ENCODE data around the gene UNC93A.
"Not testable (repeated sequence)": the region's sequence is repeated elsewhere in the genome, so short reads cannot be mapped to it uniquely, and the experiment has no call there.

UNC93A gene

GRCh38 chr6:167290786-167291622, at the start of gene UNC93A:
Gene UNC93A, plus strand, starts transcription at chr6:167291315. Its CDS starts 175 bp downstream, at chr6:167291490.
- DNase-seq (ENCODE audit: low spot score), result no peak

- not testable (repeated sequence) for DNase-seq (ENCODE audit: low spot score)
Measured at GRCh38 chr6:167241321-167242134, 49.6 kb upstream of the UNC93A start.

GRCh38 chr6:167242135-167242506, 49.0 kb upstream of the UNC93A start:
- not testable (repeated sequence) for DNase-seq (ENCODE audit: low spot score)

- DNase-seq (ENCODE audit: low spot score), result not testable (repeated sequence)
Measured at GRCh38 chr6:167242511-167243051, 48.5 kb upstream of the UNC93A start.

- no peak for DNase-seq (ENCODE audit: low spot score)
Measured at GRCh38 chr6:167244064-167244960, 46.8 kb upstream of the UNC93A start.

- no peak for DNase-seq (ENCODE audit: low spot score)
Measured at GRCh38 chr6:167244991-167245390, 46.1 kb upstream of the UNC93A start.

- DNase-seq (ENCODE audit: low spot score), result no peak
Measured at GRCh38 chr6:167245591-167245990, 45.5 kb upstream of the UNC93A start.

- DNase-seq (ENCODE audit: low spot score), result no peak
Measured at GRCh38 chr6:167247814-167248595, 43.1 kb upstream of the UNC93A start.

GRCh38 chr6:167248878-167249455, 42.1 kb upstream of the UNC93A start:
- not testable (repeated sequence) for DNase-seq (ENCODE audit: low spot score)

- no peak for DNase-seq (ENCODE audit: low spot score)
Measured at GRCh38 chr6:167252271-167252670, 38.8 kb upstream of the UNC93A start.

- DNase-seq (ENCODE audit: low spot score), result no peak
Measured at GRCh38 chr6:167255918-167256553, 35.1 kb upstream of the UNC93A start.

GRCh38 chr6:167258646-167259045, 32.5 kb upstream of the UNC93A start:
- DNase-seq (ENCODE audit: low spot score), result no peak

- DNase-seq (ENCODE audit: low spot score), result not testable (repeated sequence)
Measured at GRCh38 chr6:167266057-167266829, 24.9 kb upstream of the UNC93A start.

- DNase-seq (ENCODE audit: low spot score), result no peak
Measured at GRCh38 chr6:167266830-167267555, 24.1 kb upstream of the UNC93A start.

- not testable (repeated sequence) for DNase-seq (ENCODE audit: low spot score)
Measured at GRCh38 chr6:167267556-167267898, 23.6 kb upstream of the UNC93A start.

- no peak for DNase-seq (ENCODE audit: low spot score)
Measured at GRCh38 chr6:167267921-167268401, 23.2 kb upstream of the UNC93A start.

GRCh38 chr6:167268683-167269280, 22.3 kb upstream of the UNC93A start:
- no peak for DNase-seq (ENCODE audit: low spot score)
